Neural progenitor cell (in vitro differentiated cells): Measurements from ENCODE around the gene TTC6. TPM values are rescaled to one million over a fixed set of nuclear protein-coding genes. Genes with fewer than 3 reads are reported as not detected.

Experiments used
- DNase-seq: peaks from one replicate; pipeline ENCODE4 v3.0.0-alpha.2; 2016; ENCODE audit warnings: low spot score
- H2AFZ ChIP-seq: fragments of 200-600 bp; sonication (generic); replicated peaks from 2 replicates; pipeline ENCODE4 v1.6.1; 2016; ENCODE audit warnings: antibody characterized with exemption
- H3F3A ChIP-seq: fragments of 200-600 bp; sonication (generic); 2 replicates; pipeline ENCODE4 v1.6.1; 2016; ENCODE audit warnings: antibody characterized with exemption, low read depth
- H3K27ac ChIP-seq: fragments of 200-600 bp; sonication (generic); 2 replicates; pipeline ENCODE4 v1.5.1; 2016; ENCODE audit warnings: mild to moderate bottlenecking
- H3K27me3 ChIP-seq: fragments of 200-600 bp; sonication (generic); 2 replicates; pipeline ENCODE4 v1.6.1; 2016; ENCODE audit warnings: mild to moderate bottlenecking, moderate library complexity
- H3K36me3 ChIP-seq: fragments of 200-600 bp; sonication (generic); 2 replicates; pipeline ENCODE4 v1.5.1; 2016
- H3K4me1 ChIP-seq: fragments of 200-600 bp; sonication (generic); 2 replicates; pipeline ENCODE4 v1.6.1; 2016; ENCODE audit warnings: mixed run types
- H3K4me2 ChIP-seq: fragments of 200-600 bp; sonication (generic); 2 replicates; pipeline ENCODE4 v1.6.1; 2016
- H3K4me3 ChIP-seq: fragments of 200-600 bp; sonication (generic); 2 replicates; pipeline ENCODE4 v1.5.1; 2016
- H3K79me2 ChIP-seq: fragments of 200-600 bp; sonication (generic); 2 replicates; pipeline ENCODE4 v1.6.1; 2016; ENCODE audit warnings: low read depth
- H3K9ac ChIP-seq: fragments of 200-600 bp; sonication (generic); 2 replicates; pipeline ENCODE4 v1.6.1; 2016
- H3K9me3 ChIP-seq: fragments of 200-600 bp; sonication (generic); 2 replicates; pipeline ENCODE4 v1.5.1; 2016; ENCODE audit warnings: low read depth
- H4K20me1 ChIP-seq: fragments of 200-600 bp; sonication (generic); 2 replicates; pipeline ENCODE4 v1.6.1; 2016; ENCODE audit warnings: low read depth
- H3K27ac Mint-ChIP-seq: 3 replicates; pipeline ENCODE4 v1.8.0; 2021; ENCODE audit warnings: mixed read lengths
- H3K27me3 Mint-ChIP-seq: 2 replicates; pipeline ENCODE4 v1.8.0; 2022; ENCODE audit warnings: low read depth, mild to moderate bottlenecking, inconsistent platforms, moderate library complexity, mixed read lengths; ENCODE audit not compliant: insufficient read depth
- H3K36me3 Mint-ChIP-seq: 3 replicates; pipeline ENCODE4 v1.8.0; 2021; ENCODE audit warnings: mixed read lengths
- H3K4me1 Mint-ChIP-seq: 3 replicates; pipeline ENCODE4 v1.8.0; 2021; ENCODE audit warnings: mixed read lengths
- H3K4me3 Mint-ChIP-seq: 3 replicates; pipeline ENCODE4 v1.8.0; 2021; ENCODE audit warnings: mild to moderate bottlenecking, moderate library complexity, mixed read lengths
- H3K9me3 Mint-ChIP-seq: 3 replicates; pipeline ENCODE4 v1.8.0; 2020; ENCODE audit warnings: mixed read lengths
- CTCF ChIP-seq: fragments of 200-600 bp; sonication (generic); IDR thresholded peaks from 2 replicates; pipeline ENCODE4 v1.5.1; 2017; ENCODE audit warnings: antibody characterized with exemption, mild to moderate bottlenecking
- EZH2 ChIP-seq: fragments of 200-600 bp; sonication (generic); IDR thresholded peaks from 2 replicates; pipeline ENCODE4 v1.6.1; 2017; ENCODE audit warnings: antibody characterized with exemption, mild to moderate bottlenecking, moderate library complexity
- EZH2phosphoT487 ChIP-seq: fragments of 200-600 bp; sonication (generic); IDR thresholded peaks from 2 replicates; pipeline ENCODE4 v1.6.1; 2017; ENCODE audit warnings: antibody characterized with exemption
- total RNA-seq: library from RNA; depleted of rRNA; stranded (reverse); fragments of >200 nt; gene quantifications from 2 replicates; pipeline ENCODE4 v1.2.3, GENCODE V29; 2015; ENCODE audit warnings: low replicate concordance

Gene TTC6
- total RNA-seq, 1 donor from 2014 or later: 2.6 TPM

GRCh38 chr14:37586797-37587130 lies 8.7 kb upstream of the TTC6 start:
- peaks cover 77% of the 10 kb centered on the region for H3K27me3 Mint-ChIP-seq
- H3K4me2 ChIP-seq: no peak overlapping the region
- H3K4me3 Mint-ChIP-seq: peak overlapping the region; percentile 8
- H3K4me1 ChIP-seq: peaks cover 38% of the 10 kb centered on the region
- peaks cover 100% of the 10 kb centered on the region for H3K27me3 ChIP-seq
- TF ChIP-seq EZH2phosphoT487 (no peak), CTCF (no peak), EZH2 (no peak)
- no peak overlapping the region for H3K27ac Mint-ChIP-seq
- peaks cover 45% of the 10 kb centered on the region for H3K4me1 Mint-ChIP-seq
- H3K9me3 ChIP-seq: no peaks in the 10 kb centered on the region
- H4K20me1 ChIP-seq: peaks cover 98% of the 10 kb centered on the region
- H3K36me3 ChIP-seq: no peaks in the 10 kb centered on the region
- peaks cover 73% of the 10 kb centered on the region for H3F3A ChIP-seq
- no peak overlapping the region for H3K9ac ChIP-seq
- no peak overlapping the region for H2AFZ ChIP-seq
- H3K4me3 ChIP-seq: no peak overlapping the region
- no peaks in the 10 kb centered on the region for H3K36me3 Mint-ChIP-seq
- no peak overlapping the region for H3K27ac ChIP-seq
- no peaks in the 10 kb centered on the region for H3K79me2 ChIP-seq
- H3K9me3 Mint-ChIP-seq: no peaks in the 10 kb centered on the region
- no peak for DNase-seq

GRCh38 chr14:37587131-37587803 lies 8.2 kb upstream of the TTC6 start:
- Mint-ChIP-seq H3K9me3 (no peaks in the 10 kb centered on the region), H3K4me1 (peaks cover 48% of the 10 kb centered on the region), H3K4me3 (peak overlapping the region; percentile 79), H3K27me3 (peaks cover 77% of the 10 kb centered on the region), H3K27ac (no peak overlapping the region), H3K36me3 (no peaks in the 10 kb centered on the region)
- H4K20me1 ChIP-seq: peaks cover 99% of the 10 kb centered on the region
- H3K9me3 ChIP-seq: no peaks in the 10 kb centered on the region
- peaks cover 100% of the 10 kb centered on the region for H3K27me3 ChIP-seq
- H3K27ac ChIP-seq: no peak overlapping the region
- H3K4me2 ChIP-seq: peak overlapping the region; percentile 85
- H3K4me3 ChIP-seq: peak overlapping the region; percentile 47
- H2AFZ ChIP-seq: no peak overlapping the region
- no peak overlapping the region for H3K9ac ChIP-seq
- H3K4me1 ChIP-seq: peaks cover 41% of the 10 kb centered on the region
- H3K36me3 ChIP-seq: no peaks in the 10 kb centered on the region
- DNase-seq: no peak
- no peak for TF ChIP-seq EZH2phosphoT487
- no peak for TF ChIP-seq EZH2
- TF ChIP-seq CTCF: no peak
- no peaks in the 10 kb centered on the region for H3K79me2 ChIP-seq
- H3F3A ChIP-seq: peaks cover 75% of the 10 kb centered on the region

- peak; percentile 87 for DNase-seq
Measured at GRCh38 chr14:37587881-37588666, 7.4 kb upstream of the TTC6 start.

More at GRCh38 chr14:37587881-37588666, 7.4 kb upstream of the TTC6 start:
- Histone ChIP-seq H3K79me2 (no peaks in the 10 kb centered on the region), H3K9ac (no peak overlapping the region), H3K27me3 (peaks cover 100% of the 10 kb centered on the region), H3K4me1 (peaks cover 41% of the 10 kb centered on the region), H4K20me1 (peaks cover 99% of the 10 kb centered on the region), H3F3A (peaks cover 68% of the 10 kb centered on the region), H3K27ac (no peak overlapping the region), H2AFZ (no peak overlapping the region), H3K36me3 (no peaks in the 10 kb centered on the region), H3K4me3 (peak overlapping the region; percentile 47), H3K4me2 (peak overlapping the region; percentile 85), H3K9me3 (no peaks in the 10 kb centered on the region)
- Mint-ChIP-seq H3K4me3 (peak overlapping the region; percentile 79), H3K27ac (no peak overlapping the region), H3K36me3 (no peaks in the 10 kb centered on the region), H3K27me3 (peaks cover 78% of the 10 kb centered on the region), H3K4me1 (peaks cover 53% of the 10 kb centered on the region), H3K9me3 (no peaks in the 10 kb centered on the region)
- no peak for TF ChIP-seq CTCF
- peak; percentile 81 for TF ChIP-seq EZH2phosphoT487
- peak; percentile 96 for TF ChIP-seq EZH2
